ENCODE data around the gene FAM72A. TPM values are rescaled to one million over a fixed set of nuclear protein-coding genes. Genes with fewer than 3 reads are reported as not detected.
"Not testable (repeated sequence)": the region's sequence is repeated elsewhere in the genome, so short reads cannot be mapped to it uniquely, and the experiment has no call there.

FAM72A gene
- total RNA-seq, 4 donors from 2014 or later, result 1.6 to 8.4 (median 3.7) TPM

GRCh38 chr1:206175459-206176113, 27.1 kb downstream of the FAM72A start:
- not testable (repeated sequence) for DNase-seq (ENCODE audit: low spot score)
- ATAC-seq (ENCODE audit: low FRiP score), result peak; percentile 46

- ATAC-seq (ENCODE audit: low FRiP score), result peak; percentile 56
- DNase-seq (ENCODE audit: low spot score), result not testable (repeated sequence)
Observed at GRCh38 chr1:206174182-206174868, 28.3 kb downstream of the FAM72A start.

- ATAC-seq (ENCODE audit: low FRiP score); DNase-seq (ENCODE audit: low spot score): not testable (repeated sequence)
Observed at GRCh38 chr1:206173110-206173719, 29.4 kb downstream of the FAM72A start.

- DNase-seq (ENCODE audit: low spot score); ATAC-seq (ENCODE audit: low FRiP score): not testable (repeated sequence)
Observed at GRCh38 chr1:206169794-206170193, 32.8 kb downstream of the FAM72A start.

GRCh38 chr1:206167350-206168029, 35.1 kb downstream of the FAM72A start:
- DNase-seq (ENCODE audit: low spot score), result not testable (repeated sequence)
- ATAC-seq (ENCODE audit: low FRiP score), result peak; percentile 65

GRCh38 chr1:206145771-206146290, 56.8 kb downstream of the FAM72A start:
- DNase-seq (ENCODE audit: low spot score) (no peak), ATAC-seq (ENCODE audit: low FRiP score) (no peak)
- no peak for TF ChIP-seq CTCF (IDR thresholded peaks at IDR 0.05)

GRCh38 chr1:206144605-206145004, 58.0 kb downstream of the FAM72A start:
- DNase-seq (ENCODE audit: low spot score) (no peak), ATAC-seq (ENCODE audit: low FRiP score) (no peak)
- TF ChIP-seq CTCF (IDR thresholded peaks at IDR 0.05), result no peak

GRCh38 chr1:206143537-206144172, 59.0 kb downstream of the FAM72A start:
- ATAC-seq (ENCODE audit: low FRiP score) (no peak), DNase-seq (ENCODE audit: low spot score) (no peak)
- no peak for TF ChIP-seq CTCF (IDR thresholded peaks at IDR 0.05)

- no peak for DNase-seq (ENCODE audit: low spot score)
- ATAC-seq (ENCODE audit: low FRiP score), result no peak
- no peak for TF ChIP-seq CTCF (IDR thresholded peaks at IDR 0.05)
Observed at GRCh38 chr1:206142770-206143169, 59.9 kb downstream of the FAM72A start.
